GM18870 (cell line): ENCODE results near the gene ANKRD24.
"Not testable (repeated sequence)": the region's sequence is repeated elsewhere in the genome, so short reads cannot be mapped to it uniquely, and the experiment has no call there.

Experiments used
- ATAC-seq: cut with Tn5 transposase; IDR thresholded peaks from one replicate; pipeline ENCODE4 v1.9.1; 2021; ENCODE audit warnings: moderate library complexity; ENCODE audit not compliant: unreplicated experiment

ANKRD24 gene

GRCh38 chr19:4182084-4182810 is at the start of gene ANKRD24, which contains the start of gene SIRT6:
Gene ANKRD24, plus strand, starts transcription at chr19:4182689. Its CDS starts 3,737 bp downstream, at chr19:4186426.
Gene SIRT6, minus strand, starts transcription at chr19:4182563. Its CDS starts 24 bp downstream, at chr19:4182539.
- ATAC-seq = peak; percentile 57

- ATAC-seq = no peak
Observed at GRCh38 chr19:4134351-4134750, 48.1 kb upstream of the ANKRD24 start.

GRCh38 chr19:4135386-4135785 is 47.1 kb upstream of the ANKRD24 start:
- ATAC-seq = not testable (repeated sequence)

GRCh38 chr19:4136680-4137088 is 45.8 kb upstream of the ANKRD24 start:
- no peak for ATAC-seq

DNA sequence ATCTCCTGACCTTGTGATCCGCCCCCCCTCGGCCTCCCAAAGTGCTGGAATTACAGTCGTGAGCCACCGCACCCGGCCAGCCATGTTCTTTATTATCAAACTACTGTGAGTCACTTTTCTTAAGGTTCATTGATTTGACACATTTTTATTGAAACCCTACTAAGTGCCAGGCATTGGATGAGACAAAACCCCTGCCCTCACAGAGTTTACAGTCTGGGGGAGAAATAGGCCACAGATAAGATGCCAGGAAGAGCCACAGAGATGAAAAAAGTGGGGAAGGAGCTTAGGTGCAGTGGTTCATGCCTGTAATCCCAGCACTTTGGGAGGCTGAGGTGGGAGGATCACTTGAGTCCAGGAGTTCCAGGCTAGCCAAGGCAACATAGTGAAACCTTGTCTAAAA is 44.0 kb upstream of the ANKRD24 start:
- ATAC-seq = no peak

DNA sequence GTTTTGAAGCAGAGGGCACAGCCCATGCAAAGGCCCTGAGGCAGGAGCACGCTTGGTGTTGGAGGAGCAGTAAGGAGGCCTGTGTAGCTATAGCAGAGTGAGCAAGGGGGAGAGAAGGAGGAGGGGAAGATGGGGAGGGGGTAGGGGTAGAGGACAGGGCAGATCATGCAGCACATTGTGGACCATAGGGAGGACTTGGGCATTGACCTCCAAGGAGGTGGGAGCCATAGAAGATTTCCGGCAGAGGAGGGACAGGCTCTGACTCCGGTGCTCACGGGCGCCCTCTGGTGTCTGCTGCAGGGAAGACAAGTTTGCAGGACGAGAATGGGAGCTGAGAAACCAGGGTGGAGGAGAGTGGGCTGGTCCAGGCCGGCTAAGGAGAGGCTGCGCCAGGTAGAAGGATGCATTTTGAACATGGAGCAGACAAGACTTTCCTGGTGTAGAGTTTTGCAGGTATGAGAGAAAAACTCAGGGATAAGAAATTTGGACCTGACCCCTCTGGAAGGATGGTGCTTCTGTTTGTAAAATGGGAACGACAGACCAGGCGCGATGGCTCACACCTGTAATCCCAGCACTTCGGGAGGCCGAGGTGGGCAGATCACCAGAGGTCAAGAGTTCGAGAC is 42.8 kb upstream of the ANKRD24 start:
- ATAC-seq = no peak

GRCh38 chr19:4140237-4140711 is 42.2 kb upstream of the ANKRD24 start:
- ATAC-seq = no peak

GRCh38 chr19:4142916-4143315 is 39.6 kb upstream of the ANKRD24 start:
- ATAC-seq = not testable (repeated sequence)

DNA sequence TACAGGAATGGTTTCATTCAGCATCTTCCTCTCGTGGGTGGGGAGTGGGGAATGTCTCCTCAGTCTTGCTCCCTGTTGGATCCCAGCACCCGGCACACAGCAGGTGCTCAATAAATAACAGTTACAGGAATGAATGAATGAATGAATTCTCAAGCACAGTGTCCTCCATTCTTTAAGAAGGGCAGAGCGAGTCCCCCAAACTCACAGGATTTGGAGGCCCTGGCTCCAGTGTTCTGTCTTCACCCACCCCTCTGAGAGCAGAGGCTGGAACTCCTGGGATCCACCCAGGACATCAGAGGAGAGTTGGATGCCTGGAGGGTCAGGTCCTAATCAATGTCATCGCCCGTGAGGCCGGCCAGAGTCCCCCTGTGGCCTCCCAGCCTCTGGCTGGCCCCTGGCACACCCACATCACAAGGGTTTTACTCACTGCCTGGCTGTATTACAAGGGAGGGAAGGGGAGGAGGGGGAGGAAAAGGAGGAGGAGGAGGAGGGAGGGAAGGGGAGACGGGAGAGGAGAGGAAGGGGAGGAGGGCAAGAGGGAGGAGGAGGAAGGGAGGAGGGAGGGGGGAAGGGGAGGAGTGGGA is 37.7 kb upstream of the ANKRD24 start:
- no peak for ATAC-seq

GRCh38 chr19:4149518-4150288 is 32.8 kb upstream of the ANKRD24 start:
- ATAC-seq = no peak

GRCh38 chr19:4151623-4152022 is 30.9 kb upstream of the ANKRD24 start:
- ATAC-seq = no peak

GRCh38 chr19:4152241-4152998 is 30.1 kb upstream of the ANKRD24 start:
- ATAC-seq = no peak

DNA sequence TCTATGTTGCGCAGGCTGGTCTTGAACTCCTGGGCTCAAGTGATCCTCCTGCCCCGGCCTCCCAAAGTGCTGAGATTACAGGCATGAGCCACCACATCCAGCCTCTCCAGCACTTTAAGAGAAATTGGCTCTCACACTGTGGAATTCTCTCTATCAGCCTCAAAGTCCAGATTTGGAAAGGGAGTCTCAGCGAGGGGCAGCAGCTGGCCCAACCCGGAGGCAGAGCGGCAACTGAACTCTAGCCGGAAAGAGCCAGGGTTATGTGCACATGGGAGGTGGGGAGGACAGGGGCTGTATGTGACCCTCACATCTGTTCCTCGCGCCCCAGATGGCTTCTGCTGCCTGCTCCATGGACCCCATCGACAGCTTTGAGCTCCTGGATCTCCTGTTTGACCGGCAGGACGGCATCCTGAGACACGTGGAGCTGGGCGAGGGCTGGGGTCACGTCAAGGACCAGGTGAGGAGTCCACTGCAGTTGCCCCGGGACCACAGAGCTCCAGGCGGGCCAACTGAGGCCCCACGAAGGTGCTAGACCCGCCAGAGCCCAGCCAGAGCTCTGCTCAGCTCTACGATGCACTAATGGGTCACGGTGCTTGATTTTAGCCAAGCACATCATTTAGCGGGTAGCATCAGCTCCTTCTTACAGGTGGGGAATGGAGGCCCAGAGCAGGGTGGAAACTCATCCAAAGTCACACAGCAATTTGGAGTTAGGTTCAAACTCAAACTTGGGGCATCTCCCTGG is 27.7 kb upstream of the ANKRD24 start:
- no peak for ATAC-seq

DNA sequence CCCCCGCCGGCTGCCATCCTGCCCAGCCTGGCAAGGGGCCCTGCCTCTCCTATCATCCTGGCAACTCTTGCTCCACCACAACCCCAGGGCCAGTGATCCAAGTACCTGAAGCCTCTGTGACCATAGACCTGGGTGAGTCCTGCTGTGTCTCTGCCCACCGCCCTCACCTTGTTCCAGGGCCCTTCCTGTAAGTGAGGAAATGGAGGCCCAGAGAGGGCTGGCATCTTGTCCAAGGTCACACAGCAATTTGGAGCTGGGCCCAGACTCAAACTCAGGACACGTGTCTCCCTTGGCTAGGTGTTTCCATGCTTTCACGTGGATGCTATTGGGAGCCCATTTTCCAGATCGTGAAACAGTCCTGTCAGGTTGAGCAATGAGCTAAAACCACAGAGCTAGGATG is 25.3 kb upstream of the ANKRD24 start:
- no peak for ATAC-seq

DNA sequence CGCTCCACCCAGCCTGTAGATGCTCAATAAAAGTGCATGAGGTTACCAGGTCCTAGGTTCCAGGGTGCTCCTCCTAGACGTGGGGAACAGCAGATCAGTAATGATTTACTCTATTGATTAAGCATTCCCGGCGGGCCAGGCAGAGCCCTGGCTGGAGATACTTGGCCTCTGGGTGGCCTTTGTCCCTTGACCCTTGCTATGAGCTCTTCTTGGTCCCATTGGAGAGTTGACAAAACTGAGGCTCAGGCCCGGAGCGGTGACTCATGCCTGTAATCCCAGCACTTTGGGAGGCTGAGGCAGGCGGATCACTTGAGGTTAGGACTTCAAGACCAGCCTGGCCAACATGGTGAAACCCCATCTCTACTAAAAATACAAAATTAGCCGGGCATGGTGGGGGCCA is 24.5 kb upstream of the ANKRD24 start:
- not testable (repeated sequence) for ATAC-seq

DNA sequence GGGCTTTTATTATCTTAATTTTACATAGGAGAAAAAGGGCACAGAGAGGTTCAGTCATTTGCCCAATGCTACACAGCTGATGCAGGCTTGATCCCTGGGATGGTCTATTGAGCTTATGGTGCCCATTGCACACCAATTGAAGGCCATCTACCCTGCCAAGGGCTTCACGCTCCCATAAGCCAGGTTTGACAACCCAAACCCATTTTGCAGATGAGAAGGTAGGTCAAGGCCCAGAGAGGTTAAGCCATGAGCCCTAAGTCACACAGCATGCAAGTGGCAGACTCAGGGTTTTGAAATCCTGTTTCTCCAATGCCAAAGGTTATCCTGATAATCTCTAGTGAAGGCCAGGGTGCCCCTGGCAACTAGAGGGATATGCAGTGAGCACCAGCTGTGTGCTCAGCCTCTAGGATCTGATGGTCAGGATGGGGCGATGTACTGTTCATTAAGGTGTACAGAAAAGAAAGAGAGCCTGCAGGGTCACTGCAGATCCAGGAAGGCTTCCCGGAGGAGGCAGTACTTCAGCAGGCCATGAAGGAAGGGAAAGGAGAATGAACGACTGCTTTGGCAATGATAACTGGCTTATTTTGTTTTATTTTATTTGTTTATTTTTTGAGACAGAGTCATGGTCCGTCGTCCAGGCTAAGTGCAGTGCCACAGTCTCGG is 20.9 kb upstream of the ANKRD24 start:
- ATAC-seq = no peak

- no peak for ATAC-seq
Observed at GRCh38 chr19:4164262-4164661, 18.2 kb upstream of the ANKRD24 start.

GRCh38 chr19:4171676-4172075 is 10.8 kb upstream of the ANKRD24 start:
- no peak for ATAC-seq

GRCh38 chr19:4172861-4173473 is 9.5 kb upstream of the ANKRD24 start:
- no peak for ATAC-seq
